ENCODE results near the gene TBC1D3I.
"Not testable (repeated sequence)": the region's sequence is repeated elsewhere in the genome, so short reads cannot be mapped to it uniquely, and the experiment has no call there.

TBC1D3I gene

GRCh38 chr17:36207383-36207782, 57.0 kb downstream of the TBC1D3I start:
- DNase-seq (ENCODE audit: low read depth in 2 of 3, low spot score in 1 of 3), result not testable (repeated sequence)

DNA sequence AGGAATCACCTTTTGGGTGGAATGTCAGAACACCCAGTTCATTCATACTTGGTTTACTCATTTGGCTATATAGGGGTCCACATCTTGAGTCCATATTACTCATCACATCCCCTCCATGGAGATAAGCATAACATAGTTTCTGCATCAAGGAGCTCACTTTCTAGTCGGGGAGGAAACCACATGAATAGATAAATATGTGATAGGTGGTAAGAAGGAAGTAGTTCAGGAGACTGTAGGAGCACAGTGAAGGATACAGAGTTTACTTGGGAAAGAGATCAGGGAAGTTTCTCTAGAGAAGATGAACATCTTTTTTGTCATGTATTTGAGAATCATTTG, 57.9 kb downstream of the TBC1D3I start:
- not testable (repeated sequence) for DNase-seq (ENCODE audit: low read depth in 2 of 3, low spot score in 1 of 3)

DNA sequence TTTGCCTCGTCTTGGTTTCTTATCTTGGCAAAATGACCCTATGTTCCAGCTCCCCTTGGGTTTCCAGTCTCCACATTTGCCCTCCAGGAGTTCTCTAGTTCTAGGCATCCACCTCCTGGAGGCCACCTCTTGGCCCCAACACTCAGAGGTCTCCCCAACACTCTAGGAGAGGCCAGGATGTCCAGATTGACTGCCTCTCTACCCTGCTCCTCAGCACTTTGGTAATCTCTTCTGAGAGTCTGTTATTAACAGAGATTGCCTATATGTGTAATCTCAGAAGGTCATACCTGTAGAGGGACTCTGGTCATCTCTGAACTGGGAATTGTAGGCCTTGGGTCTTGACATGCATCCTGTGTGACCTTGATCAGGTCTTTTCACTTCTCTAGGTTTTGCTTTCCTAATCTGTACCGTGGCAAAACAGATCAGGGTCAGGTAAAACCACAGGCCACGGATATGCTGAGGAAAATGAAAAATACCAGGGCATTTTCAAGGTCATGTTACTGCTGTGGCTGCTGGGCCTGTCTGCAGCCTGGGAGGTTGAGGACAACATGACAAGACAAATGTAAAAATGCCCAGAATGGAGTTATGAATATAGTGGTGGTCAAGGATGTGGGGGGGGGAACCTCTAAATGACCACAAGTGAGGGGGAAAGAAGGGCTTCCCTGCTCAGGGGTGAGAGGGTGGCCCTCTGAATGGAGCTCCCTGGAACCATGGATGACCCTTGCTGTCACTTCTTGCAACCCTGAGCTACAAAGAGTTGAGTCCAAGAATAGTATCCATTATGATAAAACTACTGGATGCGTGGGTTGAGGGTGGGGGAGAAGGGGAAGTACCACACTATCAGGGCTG, 58.5 kb downstream of the TBC1D3I start:
- no peak for DNase-seq (ENCODE audit: low read depth in 2 of 3, low spot score in 1 of 3)

GRCh38 chr17:36204724-36205500, 59.5 kb downstream of the TBC1D3I start:
- no peak for DNase-seq (ENCODE audit: low read depth in 2 of 3, low spot score in 1 of 3)

All from stimulated activated CD4-positive, alpha-beta T cell treated with anti-CD3 and anti-CD28 coated beads, Interleukin-12 subunit alpha, Interleukin-12 subunit beta, amount 100 ng/mL, for 48 hours (primary cell).